ENCODE results near the gene SPPL2B.

Gene SPPL2B

DNA sequence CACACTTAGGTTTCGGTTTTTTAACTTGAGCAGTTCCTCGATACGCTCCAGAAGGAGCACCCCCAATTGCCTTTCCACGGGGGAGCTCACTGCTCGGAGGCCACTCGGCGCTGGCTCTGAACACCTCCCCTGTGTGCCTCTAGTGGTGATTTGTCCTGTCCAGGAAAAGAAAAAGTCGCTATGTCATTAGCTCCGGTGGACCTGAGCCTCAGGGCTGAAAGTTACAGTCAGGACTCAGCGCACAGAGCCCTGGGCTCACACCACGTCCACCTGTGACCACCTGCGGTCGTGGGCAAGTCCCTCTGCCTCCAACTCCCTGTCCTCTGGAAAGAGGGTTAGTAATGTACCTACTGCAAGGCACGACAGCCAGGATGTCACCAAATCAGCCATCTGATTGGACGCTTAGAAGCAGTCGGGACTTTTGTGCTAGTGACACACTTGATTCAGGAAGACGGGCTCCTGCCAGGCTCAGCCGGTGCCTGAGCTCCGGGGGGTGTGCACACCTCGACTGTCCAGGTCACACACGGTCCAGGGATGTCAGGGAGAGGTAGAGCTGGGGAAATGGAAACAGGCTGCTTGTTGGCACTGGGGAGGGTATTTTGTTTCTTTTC is 27.7 kb downstream of the SPPL2B start:
- DNase-seq, result no peak

GRCh38 chr19:2357279-2358206 is 29.1 kb downstream of the SPPL2B start:
- DNase-seq, result no peak

DNA sequence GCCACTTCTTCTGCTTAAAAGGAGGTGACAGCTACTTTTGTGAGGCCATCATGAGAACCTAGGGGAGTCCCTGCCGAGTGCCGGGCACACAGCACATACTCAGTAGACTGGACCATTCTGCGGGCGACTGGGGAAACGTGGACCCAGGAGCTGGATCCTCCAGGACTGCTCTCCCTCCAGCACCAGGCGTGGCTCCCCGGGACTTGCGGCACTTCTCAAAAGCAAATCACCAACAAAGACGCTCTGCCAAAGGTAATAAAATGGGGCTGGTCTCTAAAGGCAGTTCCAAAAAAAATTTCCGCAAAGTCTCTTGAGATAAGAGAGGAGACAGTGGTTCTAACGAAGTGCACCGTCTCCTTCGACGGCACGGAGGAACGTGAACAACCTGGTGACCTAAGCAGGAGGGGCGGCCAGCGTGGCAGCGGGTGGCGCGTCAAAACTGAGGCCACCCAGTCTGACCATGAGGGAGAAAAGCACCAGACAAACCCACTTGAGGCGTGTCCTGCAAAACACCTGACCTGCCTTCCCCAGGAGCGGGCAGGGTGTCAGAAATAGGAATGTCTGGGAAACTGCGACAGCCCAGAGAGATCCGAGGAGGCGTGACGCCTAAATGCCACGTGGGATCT is 30.2 kb downstream of the SPPL2B start:
- DNase-seq, result no peak

- DNase-seq, result no peak
Measured at GRCh38 chr19:2359992-2360685, 31.7 kb downstream of the SPPL2B start, which contains the start of gene TMPRSS9. TMPRSS9 (plus strand) TSS chr19:2360265; CDS start chr19:2389786, 29,521 bp downstream.

- DNase-seq, result no peak
Measured at GRCh38 chr19:2360833-2361232, 32.3 kb downstream of the SPPL2B start.

- no peak for DNase-seq
Measured at GRCh38 chr19:2361246-2362045, 33.0 kb downstream of the SPPL2B start.

GRCh38 chr19:2362046-2362969 is 33.8 kb downstream of the SPPL2B start:
- DNase-seq, result no peak

GRCh38 chr19:2362970-2363300 is 34.5 kb downstream of the SPPL2B start:
- DNase-seq, result no peak

- DNase-seq, result no peak
Measured at GRCh38 chr19:2363419-2363818, 34.9 kb downstream of the SPPL2B start.

- no peak for DNase-seq
Measured at GRCh38 chr19:2365201-2365970, 36.9 kb downstream of the SPPL2B start.

GRCh38 chr19:2371656-2372055 is 43.2 kb downstream of the SPPL2B start:
- no peak for DNase-seq

DNA sequence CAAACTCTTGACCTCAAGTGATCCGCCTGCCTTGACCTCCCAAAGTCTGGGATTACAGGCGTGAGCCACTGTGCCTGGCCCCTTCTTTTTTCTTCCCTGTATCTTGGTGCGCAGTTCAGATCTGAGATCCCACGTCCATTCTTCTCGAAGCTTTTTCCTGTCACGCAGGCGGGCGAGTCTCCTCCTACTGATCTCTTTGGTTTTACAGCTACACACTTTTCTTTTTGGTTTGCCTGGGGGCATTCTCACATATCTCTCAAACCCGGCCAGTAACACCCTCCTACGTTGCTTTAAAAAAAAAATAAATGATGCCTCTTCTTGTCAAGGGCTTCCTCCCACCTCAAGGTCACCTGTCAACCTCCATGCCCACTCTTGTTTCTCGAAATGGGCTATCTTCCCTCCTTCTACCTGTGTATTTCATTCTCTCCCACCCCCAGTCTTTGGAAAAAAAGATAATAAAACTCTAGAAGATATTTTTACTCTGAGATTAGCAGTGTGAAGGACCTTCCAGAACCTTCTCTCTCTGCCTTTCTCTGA is 43.7 kb downstream of the SPPL2B start:
- no peak for DNase-seq

GRCh38 chr19:2374808-2375207 is 46.3 kb downstream of the SPPL2B start:
- no peak for DNase-seq

DNA sequence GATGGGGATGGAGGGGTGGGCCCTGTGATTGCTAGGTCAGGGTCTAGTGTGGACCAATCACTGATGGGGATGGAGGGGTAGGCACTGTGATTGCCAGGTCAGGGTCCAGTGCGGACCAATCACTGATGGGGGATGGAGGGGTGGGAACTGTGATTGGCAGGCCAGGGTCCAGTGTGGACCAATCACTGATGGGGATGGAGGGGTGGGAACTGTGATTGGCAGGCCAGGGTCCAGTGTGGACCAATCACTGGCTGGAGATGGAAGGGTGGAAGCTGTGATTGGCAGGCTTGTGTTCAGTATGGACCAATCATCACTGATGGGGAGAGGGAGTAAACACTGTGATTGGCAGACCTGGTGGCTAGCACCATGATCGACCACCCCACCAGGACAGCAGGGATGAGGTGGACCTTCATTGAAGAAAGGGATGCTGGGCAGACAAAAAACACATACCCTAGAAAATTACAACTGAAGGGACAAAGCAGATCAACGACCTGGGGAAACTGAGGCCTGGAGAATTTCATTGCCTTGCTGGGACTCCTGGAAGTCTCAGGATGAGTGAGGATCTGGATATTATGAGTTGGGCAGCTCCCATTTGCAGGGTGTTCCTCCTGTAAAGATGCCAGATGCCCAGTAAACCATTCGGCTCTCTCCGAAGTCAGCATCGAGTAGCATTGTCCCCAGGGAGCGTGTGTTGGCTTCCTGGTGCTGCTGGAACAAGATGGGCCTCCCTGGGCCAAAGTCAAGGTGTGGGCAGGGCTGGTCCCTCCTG is 47.1 kb downstream of the SPPL2B start:
- DNase-seq, result no peak

DNA sequence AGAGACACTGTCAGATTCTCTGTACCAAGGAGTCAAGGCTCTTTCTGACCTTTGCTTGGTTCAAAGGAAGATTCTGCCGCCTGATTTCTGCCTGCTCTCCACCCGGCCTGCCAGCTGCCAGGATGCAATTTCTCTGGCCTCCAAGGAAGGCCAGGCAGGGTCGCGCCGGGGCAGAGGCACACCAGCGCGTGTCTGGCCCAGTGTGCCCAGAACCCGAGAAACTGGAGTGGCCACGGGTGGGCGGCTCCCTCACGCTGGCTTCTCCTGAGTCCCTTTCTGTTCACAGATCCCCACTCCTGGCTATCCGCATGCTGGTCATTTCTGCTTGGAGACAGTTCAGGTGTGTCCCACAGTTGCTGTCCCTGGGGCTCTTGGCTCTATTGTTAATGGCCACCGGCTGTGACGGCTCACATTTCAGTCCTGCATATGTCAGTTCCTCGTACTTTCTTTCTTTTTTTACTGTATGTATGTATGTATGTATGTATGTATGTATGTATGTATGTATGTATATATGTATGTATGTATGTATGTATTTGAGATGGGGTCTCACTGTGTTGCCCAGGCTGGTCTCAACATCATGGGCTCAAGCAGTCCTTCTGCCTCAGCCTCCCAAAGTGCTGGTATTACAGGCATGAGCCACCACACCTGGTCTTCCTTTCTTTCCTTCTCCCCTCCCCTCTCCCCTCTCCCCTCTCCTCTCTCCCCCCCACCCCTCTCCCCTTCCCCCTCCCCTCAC is 48.5 kb downstream of the SPPL2B start:
- DNase-seq, result no peak

- no peak for DNase-seq
Measured at GRCh38 chr19:2380567-2380966, 52.1 kb downstream of the SPPL2B start.

DNA sequence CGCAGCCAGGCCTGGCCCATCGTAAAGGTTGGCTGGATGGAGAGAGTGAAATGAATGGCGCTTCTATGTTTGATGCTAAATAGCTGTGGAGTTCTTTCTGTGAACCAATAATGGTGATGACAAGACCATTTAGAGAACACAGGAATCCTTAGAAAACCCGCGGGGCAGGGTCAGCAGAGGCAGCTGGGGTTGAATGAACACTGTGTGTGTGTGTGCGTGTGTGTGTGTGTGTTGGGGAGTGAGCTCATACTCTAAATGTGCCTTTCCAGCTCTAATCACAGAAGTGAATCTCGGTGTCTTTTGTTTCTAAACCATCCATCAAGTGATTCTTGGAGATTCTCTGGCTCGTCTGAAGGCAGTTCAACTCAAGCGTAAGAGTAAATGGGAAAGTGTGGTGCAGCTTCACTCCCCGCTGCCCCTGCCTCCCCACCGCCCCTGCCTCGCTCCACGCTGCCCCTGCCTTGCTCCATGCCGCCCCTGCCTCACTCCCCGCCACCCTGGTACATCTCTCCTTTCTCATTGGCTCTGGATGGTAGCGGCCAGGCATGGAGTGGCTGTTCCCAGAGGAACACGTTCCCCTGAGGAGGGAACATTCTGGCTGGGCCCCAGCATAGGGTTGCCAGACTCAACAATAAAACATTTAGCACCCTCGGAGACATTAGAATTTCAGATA is 52.8 kb downstream of the SPPL2B start:
- DNase-seq, result no peak

All from cortex of kidney (tissue), 1 donor.